ENCODE data around the gene IQSEC1.
"Not testable (repeated sequence)": the region's sequence is repeated elsewhere in the genome, so short reads cannot be mapped to it uniquely, and the experiment has no call there.

Gene IQSEC1

GRCh38 chr3:12853847-12854246 lies 219.4 kb downstream of the IQSEC1 start:
- not testable (repeated sequence) for DNase-seq

GRCh38 chr3:12852201-12852600 lies 221.0 kb downstream of the IQSEC1 start:
- no peak for DNase-seq
